Ascending aorta (tissue), 2 donors: ENCODE results near the gene CETN1. TPM values are rescaled to one million over a fixed set of nuclear protein-coding genes. Genes with fewer than 3 reads are reported as not detected.

Experiments
- DNase-seq, 2 donors: peaks; one replicate each; pipeline ENCODE4 v3.0.0-alpha.2; 2019; ENCODE audit warnings: low spot score in 2 of 2
- H3K27ac ChIP-seq, 2 donors: fragments of 200-600 bp; sonication (generic); one replicate each; pipeline ENCODE4 v1.5.1; 2016 to 2017; ENCODE audit warnings: mild to moderate bottlenecking in 1 of 2
- H3K27me3 ChIP-seq: fragments of 200-600 bp; sonication (generic); one replicate; pipeline ENCODE4 v1.5.1; 2017
- H3K36me3 ChIP-seq, 2 donors: fragments of 200-600 bp; sonication (generic); one replicate each; pipeline ENCODE4 v1.5.1; 2016
- H3K4me1 ChIP-seq, 2 donors: fragments of 200-600 bp; sonication (generic); one replicate each; pipeline ENCODE4 v1.5.1; 2016 to 2017; ENCODE audit warnings: mild to moderate bottlenecking in 1 of 2
- H3K4me3 ChIP-seq, 2 donors: fragments of 200-600 bp; sonication (generic); one replicate each; pipeline ENCODE4 v1.5.1; 2016 to 2017; ENCODE audit warnings: mild to moderate bottlenecking in 1 of 2
- H3K9me3 ChIP-seq, 2 donors: fragments of 200-600 bp; sonication (generic); one replicate each; pipeline ENCODE4 v1.5.1; 2016
- intact Hi-C: fragments of 100-400 bp; cut with DNase I; formaldehyde crosslinking; loops from one replicate; pipeline ENCODE4 v1.15.1; 2023
- total RNA-seq: library from RNA; depleted of rRNA; stranded (reverse); fragments of >200 nt; gene quantifications from one replicate; pipeline ENCODE4 v1.1.0, GENCODE V29; 2016
- TF ChIP-seq, protein P1 (sequence below), 3 experiments: fragments of 200-600 bp in 2 of 3; fragments of 450-650 bp in 1 of 3; sonication (generic) in 2 of 3; IDR thresholded peaks; one replicate each; pipeline ENCODE4 v1.5.1; 2016 to 2019; ENCODE audit warnings: antibody characterized with exemption in 3 of 3, mild to moderate bottlenecking in 1 of 3, moderate library complexity in 1 of 3

CETN1 gene
- total RNA-seq, 1 donor from 2014 or later: not detected

DNA sequence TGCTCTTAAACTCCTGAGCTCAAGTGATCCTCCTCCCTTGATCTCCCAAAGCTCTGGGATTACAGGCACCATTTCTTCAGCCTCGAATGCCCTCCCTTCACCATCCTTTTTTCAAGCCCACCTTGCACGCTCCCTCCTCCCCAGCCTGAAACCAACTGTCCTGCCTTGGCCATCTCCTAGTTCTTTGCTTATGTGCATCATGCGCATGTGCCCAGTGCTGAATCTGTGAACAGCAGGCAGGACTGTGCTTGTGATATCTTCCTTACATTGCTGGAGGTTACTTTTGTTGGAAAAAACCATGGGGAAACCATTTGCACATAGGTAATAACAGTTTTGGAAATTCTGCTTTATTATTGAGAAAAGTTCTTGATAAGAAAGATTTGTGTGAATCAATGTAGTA lies 30.2 kb upstream of the CETN1 start:
- TF ChIP-seq, protein P1, sequence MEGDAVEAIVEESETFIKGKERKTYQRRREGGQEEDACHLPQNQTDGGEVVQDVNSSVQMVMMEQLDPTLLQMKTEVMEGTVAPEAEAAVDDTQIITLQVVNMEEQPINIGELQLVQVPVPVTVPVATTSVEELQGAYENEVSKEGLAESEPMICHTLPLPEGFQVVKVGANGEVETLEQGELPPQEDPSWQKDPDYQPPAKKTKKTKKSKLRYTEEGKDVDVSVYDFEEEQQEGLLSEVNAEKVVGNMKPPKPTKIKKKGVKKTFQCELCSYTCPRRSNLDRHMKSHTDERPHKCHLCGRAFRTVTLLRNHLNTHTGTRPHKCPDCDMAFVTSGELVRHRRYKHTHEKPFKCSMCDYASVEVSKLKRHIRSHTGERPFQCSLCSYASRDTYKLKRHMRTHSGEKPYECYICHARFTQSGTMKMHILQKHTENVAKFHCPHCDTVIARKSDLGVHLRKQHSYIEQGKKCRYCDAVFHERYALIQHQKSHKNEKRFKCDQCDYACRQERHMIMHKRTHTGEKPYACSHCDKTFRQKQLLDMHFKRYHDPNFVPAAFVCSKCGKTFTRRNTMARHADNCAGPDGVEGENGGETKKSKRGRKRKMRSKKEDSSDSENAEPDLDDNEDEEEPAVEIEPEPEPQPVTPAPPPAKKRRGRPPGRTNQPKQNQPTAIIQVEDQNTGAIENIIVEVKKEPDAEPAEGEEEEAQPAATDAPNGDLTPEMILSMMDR (IDR thresholded peaks at IDR 0.05): no peak
- intact Hi-C loops: no loop called here
- Histone ChIP-seq H3K4me3 (no peak overlapping the region), H3K4me1 (no peaks in the 10 kb centered on the region), H3K9me3 (no peaks in the 10 kb centered on the region), H3K36me3 (no peaks in the 10 kb centered on the region), H3K27me3 (no peaks in the 10 kb centered on the region), H3K27ac (no peak overlapping the region)
- DNase-seq: no peak

DNA sequence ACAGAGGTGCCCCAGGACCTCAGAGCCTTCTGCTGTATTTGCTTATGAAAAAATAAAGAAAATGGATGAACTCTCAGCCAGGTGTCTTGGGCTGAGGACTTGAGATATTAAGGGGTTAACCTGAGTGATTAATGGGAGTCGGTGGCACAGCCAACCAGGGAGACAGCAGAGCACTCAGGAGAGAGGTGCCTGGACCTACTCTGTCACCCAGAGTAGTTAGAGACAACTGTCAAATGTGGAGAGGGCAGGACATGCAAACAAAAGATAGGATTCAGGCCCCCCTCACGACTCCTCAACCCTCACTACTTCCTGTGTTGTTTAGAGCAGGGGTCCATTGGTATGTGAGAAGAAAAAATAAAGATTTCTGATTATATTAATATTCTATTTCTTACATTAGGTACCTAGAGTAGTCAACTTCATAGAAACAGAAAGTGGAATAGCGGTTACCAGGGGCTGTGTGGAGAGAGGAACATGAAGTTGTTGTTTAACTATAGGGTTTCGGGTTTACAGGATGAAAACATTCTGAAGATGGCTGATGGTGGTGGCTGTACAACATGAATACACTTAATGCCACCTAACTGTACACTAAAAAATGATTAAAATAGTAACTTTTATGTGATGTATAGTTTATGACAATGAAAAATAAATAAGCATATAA lies 28.6 kb upstream of the CETN1 start:
- Histone ChIP-seq H3K27ac (no peak overlapping the region), H3K4me1 (no peaks in the 10 kb centered on the region), H3K36me3 (no peaks in the 10 kb centered on the region), H3K4me3 (no peak overlapping the region), H3K9me3 (no peaks in the 10 kb centered on the region), H3K27me3 (no peaks in the 10 kb centered on the region)
- TF ChIP-seq, protein P1 (IDR thresholded peaks at IDR 0.05): no peak
- DNase-seq: no peak
- intact Hi-C loops: no loop called here

DNA sequence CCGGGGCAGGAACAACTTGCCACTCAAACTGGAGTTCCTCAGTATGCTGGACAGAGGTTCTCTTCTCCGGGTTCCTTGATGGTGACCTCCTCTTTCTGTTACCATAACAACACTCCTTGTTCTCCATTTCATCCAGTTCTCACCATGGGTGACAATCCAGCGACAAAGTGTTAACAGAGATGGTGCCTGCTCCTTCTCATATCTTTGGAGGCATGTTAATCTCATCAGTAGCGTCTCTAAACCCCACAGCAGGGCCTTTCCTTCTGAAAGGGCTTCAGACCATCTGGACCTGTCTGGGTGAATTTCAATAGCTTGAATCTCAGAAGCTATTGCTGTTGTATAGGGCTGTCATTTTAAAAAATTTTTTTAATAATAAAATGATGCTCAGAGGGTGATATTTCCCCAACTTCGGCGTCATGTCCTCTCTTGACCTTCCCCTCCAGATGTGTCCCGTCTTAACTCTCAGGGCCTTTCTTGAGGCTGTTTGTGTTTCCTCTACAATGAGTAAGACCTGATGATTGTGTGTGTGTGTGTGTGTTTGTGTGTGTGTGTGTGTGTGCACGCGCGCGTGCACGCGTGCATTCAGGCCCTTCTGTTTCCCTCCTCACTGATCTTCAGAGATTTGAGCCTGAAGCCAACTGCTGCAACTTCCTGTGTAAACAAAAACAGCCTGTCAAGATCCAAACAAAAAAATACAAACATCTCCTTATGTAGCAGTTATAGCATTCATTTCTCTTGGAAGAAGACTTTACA lies 24.3 kb upstream of the CETN1 start:
- Histone ChIP-seq H3K36me3 (no peaks in the 10 kb centered on the region), H3K27ac (no peak overlapping the region), H3K4me3 (no peak overlapping the region), H3K9me3 (no peaks in the 10 kb centered on the region), H3K27me3 (no peaks in the 10 kb centered on the region), H3K4me1 (no peaks in the 10 kb centered on the region)
- TF ChIP-seq, protein P1 (IDR thresholded peaks at IDR 0.05): no peak
- intact Hi-C loops: no loop called here
- no peak for DNase-seq

GRCh38 chr18:564708-565561 lies 15.2 kb upstream of the CETN1 start:
- no peak for DNase-seq
- Histone ChIP-seq H3K4me3 (no peak overlapping the region), H3K27me3 (no peaks in the 10 kb centered on the region), H3K27ac (no peak overlapping the region), H3K4me1 (no peaks in the 10 kb centered on the region), H3K36me3 (no peaks in the 10 kb centered on the region), H3K9me3 (no peaks in the 10 kb centered on the region)
- intact Hi-C loops: no loop called here
- TF ChIP-seq, protein P1 (IDR thresholded peaks at IDR 0.05): no peak

DNA sequence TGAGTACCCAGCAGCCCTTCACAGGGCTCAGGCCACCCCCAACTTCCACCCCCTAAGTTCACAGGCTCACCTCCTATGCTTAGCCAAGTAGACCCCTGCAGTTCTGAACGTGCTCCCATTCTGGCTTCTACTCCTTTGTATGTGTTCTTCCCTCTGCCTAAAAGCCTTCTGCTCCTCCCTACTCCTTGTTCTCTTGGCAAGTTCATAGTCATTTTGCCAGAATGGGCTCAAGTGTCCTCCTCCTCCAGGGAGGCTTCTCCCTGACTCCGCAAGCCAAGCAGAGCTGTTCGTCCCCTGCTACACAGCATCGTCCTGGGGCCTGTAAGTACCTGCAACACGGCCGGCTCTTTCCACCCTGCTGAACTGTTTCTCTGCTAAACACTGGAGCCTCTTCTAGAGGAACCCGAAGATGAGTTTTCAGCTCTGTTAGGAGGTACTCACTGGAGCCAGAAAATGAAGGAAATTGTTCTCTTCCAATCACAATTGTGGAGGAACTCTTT lies 14.6 kb upstream of the CETN1 start:
- H3K4me3 ChIP-seq: no peak overlapping the region
- DNase-seq: no peak
- no peak overlapping the region for H3K27ac ChIP-seq
- no peaks in the 10 kb centered on the region for H3K9me3 ChIP-seq
- H3K4me1 ChIP-seq: no peaks in the 10 kb centered on the region
- no peaks in the 10 kb centered on the region for H3K36me3 ChIP-seq
- intact Hi-C loops: no loop called here
- no peaks in the 10 kb centered on the region for H3K27me3 ChIP-seq
- TF ChIP-seq, protein P1 (IDR thresholded peaks at IDR 0.05): no peak
